H9 (cell line): ENCODE results near the gene GLCE. TPM values are rescaled to one million over a fixed set of nuclear protein-coding genes. Genes with fewer than 3 reads are reported as not detected.

Experiments used
- DNase-seq: peaks from one replicate; pipeline ENCODE4 v3.0.0-alpha.2; 2017
- H2AFZ ChIP-seq: one replicate; pipeline ENCODE4 v1.6.1; 2013; ENCODE audit warnings: mild to moderate bottlenecking, low read length, control low read depth, moderate library complexity
- H2AK5ac ChIP-seq: 2 replicates; pipeline ENCODE4 v1.6.1; 2013; ENCODE audit warnings: low read length, control low read depth, mixed read lengths; ENCODE audit not compliant: insufficient read length
- H2BK120ac ChIP-seq: one replicate; pipeline ENCODE4 v1.6.1; 2013; ENCODE audit warnings: low read depth, mild to moderate bottlenecking, low read length, control low read depth, inconsistent platforms; ENCODE audit not compliant: poor library complexity, severe bottlenecking
- H2BK12ac ChIP-seq: 2 replicates; pipeline ENCODE4 v1.6.1; 2013; ENCODE audit warnings: low read length, control low read depth, mixed read lengths, low read depth; ENCODE audit not compliant: insufficient read length
- H2BK15ac ChIP-seq: 2 replicates; pipeline ENCODE4 v1.6.1; 2013; ENCODE audit warnings: low read depth, low read length, control low read depth
- H2BK20ac ChIP-seq: one replicate; pipeline ENCODE4 v1.6.1; 2013; ENCODE audit warnings: low read depth, mild to moderate bottlenecking, low read length, control low read depth, inconsistent platforms; ENCODE audit not compliant: poor library complexity, severe bottlenecking
- H2BK5ac ChIP-seq: 2 replicates; pipeline ENCODE4 v1.6.1; 2013; ENCODE audit warnings: low read length, control low read depth, mixed read lengths; ENCODE audit not compliant: insufficient read length
- H3K14ac ChIP-seq: 2 replicates; pipeline ENCODE4 v1.6.1; 2013; ENCODE audit warnings: low read length, control low read depth; ENCODE audit not compliant: insufficient read depth
- H3K18ac ChIP-seq: 2 replicates; pipeline ENCODE4 v1.6.1; 2013; ENCODE audit warnings: low read depth, mild to moderate bottlenecking, mixed read lengths, low read length, control low read depth; ENCODE audit not compliant: insufficient read length
- H3K23ac ChIP-seq: 2 replicates; pipeline ENCODE4 v1.6.1; 2013; ENCODE audit warnings: low read length, control low read depth, mixed read lengths, low read depth; ENCODE audit not compliant: insufficient read length
- H3K23me2 ChIP-seq: 2 replicates; pipeline ENCODE4 v1.6.1; 2013; ENCODE audit warnings: low read depth, mild to moderate bottlenecking, mixed read lengths, low read length, control low read depth; ENCODE audit not compliant: insufficient read length, poor library complexity, severe bottlenecking
- H3K27ac ChIP-seq: 2 replicates; pipeline ENCODE4 v1.5.1; 2013; ENCODE audit warnings: low read length, control low read depth, mixed read lengths, low read depth; ENCODE audit not compliant: insufficient read length
- H3K27me3 ChIP-seq: 2 replicates; pipeline ENCODE4 v1.6.1; 2013; ENCODE audit warnings: low read length, control low read depth, inconsistent platforms; ENCODE audit not compliant: insufficient read depth
- H3K4ac ChIP-seq: 2 replicates; pipeline ENCODE4 v1.6.1; 2013; ENCODE audit warnings: low read depth, mild to moderate bottlenecking, control low read depth, inconsistent platforms, low read length, moderate library complexity
- H3K4me1 ChIP-seq: 2 replicates; pipeline ENCODE4 v1.6.1; 2013; ENCODE audit warnings: low read length, control low read depth, inconsistent platforms; ENCODE audit not compliant: insufficient read depth
- H3K4me2 ChIP-seq: 2 replicates; pipeline ENCODE4 v1.6.1; 2013; ENCODE audit warnings: low read length, control low read depth, mixed read lengths; ENCODE audit not compliant: insufficient read length, insufficient read depth
- H3K56ac ChIP-seq: 2 replicates; pipeline ENCODE4 v1.6.1; 2013; ENCODE audit warnings: low read depth, mild to moderate bottlenecking, mixed read lengths, low read length, control low read depth; ENCODE audit not compliant: insufficient read length
- H3K79me1 ChIP-seq: 2 replicates; pipeline ENCODE4 v1.6.1; 2013; ENCODE audit warnings: low read depth, mild to moderate bottlenecking, moderate library complexity, low read length, control low read depth, inconsistent platforms; ENCODE audit not compliant: insufficient read depth, poor library complexity, severe bottlenecking
- H3K79me2 ChIP-seq: 2 replicates; pipeline ENCODE4 v1.6.1; 2013; ENCODE audit warnings: low read length, control low read depth, inconsistent platforms; ENCODE audit not compliant: insufficient read depth
- H3K9ac ChIP-seq: 2 replicates; pipeline ENCODE4 v1.6.1; 2013; ENCODE audit warnings: low read length, control low read depth, mixed read lengths; ENCODE audit not compliant: insufficient read length; ENCODE audit errors: extremely low read depth
- H3K9me3 ChIP-seq: one replicate; pipeline ENCODE4 v1.6.1; 2013; ENCODE audit warnings: low read depth, low read length, inconsistent platforms; ENCODE audit not compliant: control insufficient read depth
- H3T11ph ChIP-seq: one replicate; pipeline ENCODE4 v1.6.1; 2013; ENCODE audit warnings: mild to moderate bottlenecking, low read length, control low read depth, inconsistent platforms
- H4K20me1 ChIP-seq: one replicate; pipeline ENCODE4 v1.6.1; 2013; ENCODE audit not compliant: control insufficient read depth, insufficient read length, insufficient read depth
- H4K5ac ChIP-seq: 2 replicates; pipeline ENCODE4 v1.6.1; 2013; ENCODE audit warnings: low read depth, mild to moderate bottlenecking, mixed read lengths, low read length, control low read depth; ENCODE audit not compliant: insufficient read length
- H4K8ac ChIP-seq: replicated peaks from 2 replicates; pipeline ENCODE4 v1.6.1; 2013; ENCODE audit warnings: low read length, control low read depth, mixed read lengths, low read depth; ENCODE audit not compliant: insufficient read length
- H4K91ac ChIP-seq: 2 replicates; pipeline ENCODE4 v1.6.1; 2013; ENCODE audit warnings: low read depth, mild to moderate bottlenecking, moderate library complexity, mixed read lengths, low read length, control low read depth; ENCODE audit not compliant: insufficient read length
- H3K27ac Mint-ChIP-seq, 3 experiments: 2 replicates in 2 of 3; 3 replicates in 1 of 3; pipeline ENCODE4 v1.8.0; 2020 to 2021; ENCODE audit warnings: mixed read lengths in 3 of 3, mild to moderate bottlenecking in 1 of 3, moderate library complexity in 1 of 3
- H3K27me3 Mint-ChIP-seq: 2 replicates; pipeline ENCODE4 v1.8.0; 2021; ENCODE audit warnings: low read depth, mild to moderate bottlenecking, moderate library complexity, mixed read lengths
- H3K36me3 Mint-ChIP-seq, 3 experiments: 2 replicates in 2 of 3; 3 replicates in 1 of 3; pipeline ENCODE4 v1.8.0; 2020 to 2021; ENCODE audit warnings: low read depth in 3 of 3, mixed read lengths in 3 of 3; ENCODE audit not compliant: insufficient read depth in 1 of 3
- H3K4me1 Mint-ChIP-seq, 2 experiments: 2 replicates each; pipeline ENCODE4 v1.8.0; 2020; ENCODE audit warnings: mixed read lengths in 2 of 2
- H3K4me3 Mint-ChIP-seq, 2 experiments: 2 replicates in 1 of 2; 3 replicates in 1 of 2; pipeline ENCODE4 v1.8.0; 2020 to 2021; ENCODE audit warnings: mild to moderate bottlenecking in 2 of 2, mixed read lengths in 2 of 2, moderate library complexity in 1 of 2
- H3K9me3 Mint-ChIP-seq, 2 experiments: 2 replicates in 1 of 2; 3 replicates in 1 of 2; pipeline ENCODE4 v1.8.0; 2020; ENCODE audit warnings: mild to moderate bottlenecking in 2 of 2, mixed read lengths in 2 of 2, moderate library complexity in 1 of 2
- CTCF ChIP-seq: fragments of 200-600 bp; sonication (generic); conservative IDR thresholded peaks from 3 replicates; pipeline ENCODE4 v1.8.0; 2021; ENCODE audit warnings: antibody characterized with exemption, mild to moderate bottlenecking
- total RNA-seq: library from RNA; stranded (reverse); gene quantifications from 2 replicates; pipeline ENCODE4 v1.2.1, GENCODE V29; 2021

Gene GLCE
- total RNA-seq, 1 experiment from 2014 or later: 12.2 TPM

DNA sequence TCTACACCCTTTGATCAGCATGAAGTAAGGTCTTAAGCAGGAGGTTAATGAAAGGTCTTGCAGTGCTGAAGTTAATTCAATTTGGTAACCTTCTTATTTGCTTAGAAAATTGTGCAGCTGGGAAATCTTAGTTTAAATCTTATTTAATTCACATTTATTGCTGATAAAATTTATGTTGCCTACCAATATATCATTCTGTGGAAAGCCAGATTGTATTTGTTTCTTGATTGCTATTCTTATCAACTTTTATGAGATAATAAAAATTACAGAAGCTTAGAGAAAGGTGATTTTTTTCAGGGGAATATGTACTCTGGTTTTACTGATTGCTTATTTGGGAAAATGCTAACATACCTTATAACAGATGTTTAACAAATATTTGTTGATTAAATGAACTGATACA lies 74.2 kb downstream of the GLCE start:
- Histone ChIP-seq H2BK20ac (no peak overlapping the region), H3K4me1 (no peaks in the 10 kb centered on the region), H4K20me1 (no peaks in the 10 kb centered on the region), H3K4me2 (no peak overlapping the region), H3T11ph (no peak overlapping the region), H3K27me3 (no peaks in the 10 kb centered on the region), H3K79me2 (no peaks in the 10 kb centered on the region), H2BK5ac (no peak overlapping the region), H4K5ac (no peak overlapping the region), H2AK5ac (no peak overlapping the region), H3K4ac (no peak overlapping the region), H3K23me2 (no peaks in the 10 kb centered on the region), H3K18ac (no peak overlapping the region), H3K9ac (no peak overlapping the region), H2BK15ac (no peak overlapping the region), H3K9me3 (no peaks in the 10 kb centered on the region), H3K79me1 (no peaks in the 10 kb centered on the region), H3K56ac (no peak overlapping the region), H2AFZ (no peak overlapping the region), H2BK12ac (no peak overlapping the region), H4K91ac (no peak overlapping the region), H3K14ac (no peak overlapping the region), H4K8ac (no peak overlapping the region), H3K23ac (no peak overlapping the region), H2BK120ac (no peak overlapping the region), H3K27ac (no peak overlapping the region)
- Mint-ChIP-seq H3K4me1 (no peaks in the 10 kb centered on the region), H3K9me3 (no peaks in the 10 kb centered on the region), H3K36me3 (peaks cover 3 to 9% (median 4%) of the 10 kb centered on the region in 3 experiments; a peak in 5 of 7 replicates), H3K4me3 (no peak overlapping the region), H3K27ac (no peak overlapping the region), H3K27me3 (no peaks in the 10 kb centered on the region)
- no peak for TF ChIP-seq CTCF
- DNase-seq: no peak
